Ascending aorta (tissue), 2 donors: Measurements from ENCODE around the gene CREB3L2. TPM values are rescaled to one million over a fixed set of nuclear protein-coding genes. Genes with fewer than 3 reads are reported as not detected.

Source experiments
- DNase-seq, 2 donors: peaks; one replicate each; pipeline ENCODE4 v3.0.0-alpha.2; 2019; ENCODE audit warnings: low spot score in 2 of 2
- H3K27ac ChIP-seq, 2 donors: fragments of 200-600 bp; sonication (generic); one replicate each; pipeline ENCODE4 v1.5.1; 2016 to 2017; ENCODE audit warnings: mild to moderate bottlenecking in 1 of 2
- H3K27me3 ChIP-seq: fragments of 200-600 bp; sonication (generic); one replicate; pipeline ENCODE4 v1.5.1; 2017
- H3K36me3 ChIP-seq, 2 donors: fragments of 200-600 bp; sonication (generic); one replicate each; pipeline ENCODE4 v1.5.1; 2016
- H3K4me1 ChIP-seq, 2 donors: fragments of 200-600 bp; sonication (generic); one replicate each; pipeline ENCODE4 v1.5.1; 2016 to 2017; ENCODE audit warnings: mild to moderate bottlenecking in 1 of 2
- H3K4me3 ChIP-seq, 2 donors: fragments of 200-600 bp; sonication (generic); one replicate each; pipeline ENCODE4 v1.5.1; 2016 to 2017; ENCODE audit warnings: mild to moderate bottlenecking in 1 of 2
- H3K9me3 ChIP-seq, 2 donors: fragments of 200-600 bp; sonication (generic); one replicate each; pipeline ENCODE4 v1.5.1; 2016
- CTCF ChIP-seq, 3 experiments: fragments of 200-600 bp in 2 of 3; fragments of 450-650 bp in 1 of 3; sonication (generic) in 2 of 3; IDR thresholded peaks; one replicate each; pipeline ENCODE4 v1.5.1; 2016 to 2019; ENCODE audit warnings: antibody characterized with exemption in 3 of 3, mild to moderate bottlenecking in 1 of 3, moderate library complexity in 1 of 3
- intact Hi-C: fragments of 100-400 bp; cut with DNase I; formaldehyde crosslinking; loops from one replicate; pipeline ENCODE4 v1.15.1; 2023
- total RNA-seq: library from RNA; depleted of rRNA; stranded (reverse); fragments of >200 nt; gene quantifications from one replicate; pipeline ENCODE4 v1.1.0, GENCODE V29; 2016

CREB3L2 gene
- total RNA-seq, 1 donor from 2014 or later = 38.5 TPM

- Histone ChIP-seq H3K9me3 (no peaks in the 10 kb centered on the region), H3K4me3 (no peak overlapping the region), H3K27me3 (no peaks in the 10 kb centered on the region), H3K4me1 (peaks cover 14 to 68% of the 10 kb centered on the region in 2 donors), H3K36me3 (no peaks in the 10 kb centered on the region), H3K27ac (peak overlapping the region in 1 of 2 donors; percentile 29)
- TF ChIP-seq CTCF (IDR thresholded peaks at IDR 0.05) = no peak
- intact Hi-C loops = no loop called here
- DNase-seq = no peak
These were observed 52.2 kb downstream of the CREB3L2 start for GRCh38 chr7:137949416-137950262.

GRCh38 chr7:137948845-137949330 lies 53.0 kb downstream of the CREB3L2 start:
- H3K27ac ChIP-seq = peak overlapping the region in 1 of 2 donors; percentile 29
- no peak for TF ChIP-seq CTCF (IDR thresholded peaks at IDR 0.05)
- intact Hi-C loops = no loop called here
- no peak overlapping the region for H3K4me3 ChIP-seq
- peaks cover 11 to 69% of the 10 kb centered on the region in 2 donors for H3K4me1 ChIP-seq
- H3K9me3 ChIP-seq = no peaks in the 10 kb centered on the region
- H3K27me3 ChIP-seq = no peaks in the 10 kb centered on the region
- no peaks in the 10 kb centered on the region for H3K36me3 ChIP-seq
- DNase-seq = no peak

- Histone ChIP-seq H3K4me1 (peaks cover 6 to 69% of the 10 kb centered on the region in 2 donors), H3K36me3 (no peaks in the 10 kb centered on the region), H3K4me3 (no peak overlapping the region), H3K27ac (peak overlapping the region; percentile 24 to 56), H3K9me3 (no peaks in the 10 kb centered on the region), H3K27me3 (no peaks in the 10 kb centered on the region)
- intact Hi-C loops = no loop called here
- no peak for TF ChIP-seq CTCF (IDR thresholded peaks at IDR 0.05)
- DNase-seq = no peak
These were observed 53.6 kb downstream of the CREB3L2 start for GRCh38 chr7:137948083-137948844.

- TF ChIP-seq CTCF (IDR thresholded peaks at IDR 0.05) = no peak
- DNase-seq = no peak
- no peaks in the 10 kb centered on the region for H3K27me3 ChIP-seq
- H3K4me3 ChIP-seq = no peak overlapping the region
- H3K4me1 ChIP-seq = peaks cover 15 to 71% of the 10 kb centered on the region in 2 donors
- H3K27ac ChIP-seq = peak overlapping the region; percentile 24 to 56
- intact Hi-C loops = no loop called here
- H3K9me3 ChIP-seq = no peaks in the 10 kb centered on the region
- H3K36me3 ChIP-seq = no peaks in the 10 kb centered on the region
These were observed 54.8 kb downstream of the CREB3L2 start for GRCh38 chr7:137947046-137947445.

- intact Hi-C loops = no loop called here
- no peak for DNase-seq
- Histone ChIP-seq H3K4me3 (no peak overlapping the region), H3K27me3 (no peaks in the 10 kb centered on the region), H3K4me1 (peaks cover 15 to 82% of the 10 kb centered on the region in 2 donors), H3K27ac (peak overlapping the region in 1 of 2 donors; percentile 86), H3K9me3 (no peaks in the 10 kb centered on the region), H3K36me3 (no peaks in the 10 kb centered on the region)
- no peak for TF ChIP-seq CTCF (IDR thresholded peaks at IDR 0.05)
These were observed 55.9 kb downstream of the CREB3L2 start for GRCh38 chr7:137946011-137946410.
